Measurements from ENCODE around the gene SAMSN1. TPM values are rescaled to one million over a fixed set of nuclear protein-coding genes. Genes with fewer than 3 reads are reported as not detected.

Gene SAMSN1
- total and polyA plus RNA-seq, 9 of the 15 experiments (the other 6 are each of a cell fraction or from before 2014, with no cell fraction given), result 101 to 223 (median 159) TPM

DNA sequence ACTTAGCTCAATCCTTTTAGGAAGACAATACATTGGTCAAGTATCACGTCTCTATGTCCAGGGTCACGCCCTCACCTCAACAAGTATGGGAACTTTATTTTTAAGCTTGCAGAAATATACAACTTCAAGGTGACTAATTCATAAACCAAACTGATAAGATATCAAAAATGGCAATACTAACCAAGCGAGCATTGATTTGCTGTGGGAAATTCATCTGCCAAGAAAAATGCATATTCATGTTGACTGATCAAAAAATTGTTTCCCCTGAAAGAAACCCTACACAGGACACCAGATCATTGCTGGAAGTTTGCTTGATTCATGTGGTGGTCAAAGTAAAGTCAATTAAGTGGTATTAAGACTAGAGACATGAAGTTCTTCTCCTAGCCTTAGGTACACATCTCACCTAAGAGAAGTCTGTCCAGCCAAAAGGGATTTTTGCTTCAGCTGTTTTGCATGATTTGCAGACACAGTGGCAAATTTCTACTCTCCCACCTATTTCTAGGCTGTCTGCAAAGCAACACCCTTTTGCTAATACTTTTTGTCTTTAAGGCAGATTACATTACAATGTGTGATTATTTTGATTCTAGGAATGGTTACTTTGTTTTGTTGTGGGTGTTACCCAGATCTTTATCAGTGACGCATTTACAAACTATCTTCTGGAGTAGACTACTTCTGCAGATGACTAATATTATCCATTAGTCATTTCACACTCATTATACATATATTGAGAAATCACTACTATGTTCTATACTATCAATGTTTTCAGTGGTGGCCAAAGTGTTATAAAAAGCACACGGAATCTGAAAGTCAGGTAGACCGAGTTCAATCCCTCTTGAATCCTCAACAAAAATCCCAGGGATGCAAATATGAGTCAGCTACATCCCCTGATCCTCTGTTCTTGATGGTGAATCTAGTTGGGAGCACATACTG, 12.4 kb downstream of the SAMSN1 start (continued):
- no peak for TF ChIP-seq USF1 (CRISPR knock-in tag; IDR thresholded peaks at IDR 0.05)
- peak; percentile 45; the same call in 1 of the 2 replicates for TF ChIP-seq TEAD4 (IDR thresholded peaks at IDR 0.05; ENCODE audit: low read length)
- no peak for TF ChIP-seq TEAD4 (CRISPR knock-in tag; IDR thresholded peaks at IDR 0.05; ENCODE audit: borderline replicate concordance)
- no peak for TF ChIP-seq E2F4 (CRISPR knock-in tag; IDR thresholded peaks at IDR 0.05; ENCODE audit: low read depth)
- TF ChIP-seq SOX6 (IDR thresholded peaks at IDR 0.05), result peak; percentile 81
- no peak for TF ChIP-seq OTX1 (CRISPR knock-in tag; IDR thresholded peaks at IDR 0.05)
- TF ChIP-seq ZBTB33 (CRISPR knock-in tag; IDR thresholded peaks at IDR 0.05), result no peak
- no peak for TF ChIP-seq ZNF668 (CRISPR knock-in tag; IDR thresholded peaks at IDR 0.05)
- no peak for TF ChIP-seq ZNF699 (CRISPR knock-in tag; IDR thresholded peaks at IDR 0.05; ENCODE audit: insufficient replicate concordance)
- no peak for TF ChIP-seq BRD9 (IDR thresholded peaks at IDR 0.05; ENCODE audit: low read depth, partially characterized antibody)
- TF ChIP-seq NCOA4 (IDR thresholded peaks at IDR 0.05; ENCODE audit: partially characterized antibody), result no peak
- no peak for TF ChIP-seq CLOCK (CRISPR knock-in tag; IDR thresholded peaks at IDR 0.05; ENCODE audit: borderline replicate concordance)
- TF ChIP-seq HCFC1 (IDR thresholded peaks at IDR 0.05; ENCODE audit: low read depth, low read length), result no peak
- TF ChIP-seq EGR1 (conservative IDR thresholded peaks at IDR 0.05), result no peak
- no peak for TF ChIP-seq PATZ1 (CRISPR knock-in tag; IDR thresholded peaks at IDR 0.05; ENCODE audit: borderline replicate concordance)
- no peak for TF ChIP-seq PCBP1 (IDR thresholded peaks at IDR 0.05; ENCODE audit: low read depth, low read length, poor library complexity, severe bottlenecking)
- no peak for TF ChIP-seq ZNF121 (CRISPR knock-in tag; conservative IDR thresholded peaks at IDR 0.05)

Data from K562 (cell line).